ENCODE measurements around the gene AQP2. TPM values are rescaled to one million over a fixed set of nuclear protein-coding genes. Genes with fewer than 3 reads are reported as not detected.
A peak's percentile ranks its signal among the peaks of the same experiment; 100 is the strongest.

The AQP2 gene
- total RNA-seq, 8 experiments from 2014 or later = 0.09 to 0.81 (median 0.14) TPM; not detected in 3

DNA sequence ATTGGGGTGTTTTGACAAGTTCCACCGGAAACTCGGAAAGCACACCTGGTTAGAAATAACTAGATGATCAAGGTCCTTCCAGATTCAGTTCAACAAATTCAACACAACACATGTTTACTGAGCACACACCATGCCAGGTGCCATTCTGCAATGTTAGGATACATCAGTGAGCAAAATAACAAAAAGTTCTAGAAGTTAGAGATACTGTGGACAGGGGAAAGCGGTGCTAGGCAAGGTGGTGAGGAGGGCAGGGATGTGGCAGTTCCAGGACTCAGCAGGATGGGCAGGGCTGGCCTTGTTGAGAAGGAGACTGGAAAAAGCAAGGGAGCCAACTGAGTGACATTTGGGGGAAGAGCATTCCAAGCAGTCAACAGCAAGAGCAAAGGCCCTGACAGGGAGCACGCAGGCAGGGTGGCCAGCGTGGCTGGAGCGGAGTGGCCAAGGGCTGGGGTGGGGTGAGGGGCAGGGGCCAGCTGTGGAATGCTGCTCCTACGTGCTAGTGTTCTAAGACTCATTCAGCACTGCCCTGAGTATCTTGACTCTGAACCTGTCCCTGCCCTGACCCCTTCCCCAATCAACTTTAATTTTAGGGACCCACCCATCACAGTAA lies 27.4 kb upstream of the AQP2 start:
- peak overlapping the region in 1 of 2 donors; percentile 47 for H3K27ac ChIP-seq
- peaks cover 15 to 17% of the 10 kb centered on the region in 2 donors for H3K4me1 ChIP-seq (replicated peaks in 1 of 2)
- no peak overlapping the region for H3K4me3 ChIP-seq
- 80 to 100% (median 90%) methylated on average over 1 to 4 of the region's 7 CpGs; no CpG with 5 or more reads in 2 of the 10 experiments for WGBS, 10 experiments
- in situ Hi-C loops (cut with MboI; ENCODE audit: low pct_unique_long_range_greater_than_20kb in 2 of 9, low sequenced_read_pairs in 9 of 9, unreplicated experiment in 9 of 9) = no loop called here
- ATAC-seq (replicated peaks in 6 of 8) = peak in 1 of 8 experiments; percentile 39

- WGBS, 10 experiments = 67 to 92% (median 79%) methylated on average over 1 to 7 of the region's 15 CpGs; no CpG with 5 or more reads in 2 of the 10 experiments
- ATAC-seq (replicated peaks in 6 of 8) = peak in 6 of 8 experiments; percentile 68 to 88 (median 77)
- in situ Hi-C loops (cut with MboI; ENCODE audit: low pct_unique_long_range_greater_than_20kb in 2 of 9, low sequenced_read_pairs in 9 of 9, unreplicated experiment in 9 of 9) = no loop called here
These were observed 26.5 kb upstream of the AQP2 start for GRCh38 chr12:49923880-49924556.

GRCh38 chr12:49924628-49925246 lies 25.8 kb upstream of the AQP2 start:
- peak overlapping the region; percentile 60 to 77 for H3K27ac ChIP-seq
- in situ Hi-C loops (cut with MboI; ENCODE audit: low pct_unique_long_range_greater_than_20kb in 2 of 9, low sequenced_read_pairs in 9 of 9, unreplicated experiment in 9 of 9) = no loop called here
- 11 to 100% (median 59%) methylated on average over 3 to 5 of the region's 7 CpGs; no CpG with 5 or more reads in 4 of the 10 experiments for WGBS, 10 experiments
- no peak overlapping the region for H3K4me3 ChIP-seq
- ATAC-seq (replicated peaks in 6 of 8) = peak in 6 of 8 experiments; percentile 53 to 78 (median 72)
- H3K4me1 ChIP-seq (replicated peaks in 1 of 2) = peaks cover 15 to 17% of the 10 kb centered on the region in 2 donors

More at GRCh38 chr12:49923880-49924556, 26.5 kb upstream of the AQP2 start:
- H3K4me3 ChIP-seq = no peak overlapping the region
- peak overlapping the region; percentile 47 to 59 for H3K27ac ChIP-seq
- peaks cover 15 to 17% of the 10 kb centered on the region in 2 donors for H3K4me1 ChIP-seq (replicated peaks in 1 of 2)

DNA sequence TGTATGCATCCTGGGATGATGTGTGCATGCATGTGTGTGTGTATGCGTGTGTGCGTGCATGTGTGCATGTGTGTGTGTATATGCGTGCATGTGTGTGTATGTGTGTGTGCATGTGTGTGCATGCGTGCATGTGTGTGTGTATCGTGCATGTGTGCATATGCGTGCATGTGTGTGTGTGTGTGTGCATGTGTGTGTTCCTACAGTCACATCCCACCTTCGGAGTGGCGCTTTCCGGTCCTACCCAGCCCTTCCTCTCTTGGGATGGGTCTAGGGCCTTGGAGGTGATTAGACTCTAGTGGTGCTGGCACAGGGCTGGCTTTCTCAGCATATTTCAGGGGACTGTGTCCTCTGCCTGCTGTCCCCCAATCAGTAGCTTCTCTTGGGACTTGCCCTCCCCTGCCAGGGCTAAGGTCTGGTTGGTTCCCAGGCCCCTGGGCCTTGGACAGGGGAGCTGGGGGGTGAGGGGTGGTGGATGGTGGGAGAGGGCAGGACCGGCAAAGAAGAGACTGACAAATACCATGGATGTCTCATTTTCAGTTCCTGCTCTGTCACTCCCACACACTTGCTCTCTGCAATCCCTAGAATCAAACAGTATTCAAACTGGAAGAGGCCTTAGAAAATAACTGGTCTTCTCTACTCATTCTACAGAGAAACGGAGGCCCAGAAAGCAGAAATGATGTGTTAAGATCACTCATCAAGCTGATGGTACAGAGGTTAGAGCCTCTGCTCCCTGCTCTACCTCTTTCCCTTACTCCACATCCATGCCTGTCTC lies 24.9 kb upstream of the AQP2 start:
- 17 to 100% (median 89%) methylated on average over 1 to 3 of the region's 11 CpGs; no CpG with 5 or more reads in 4 of the 10 experiments for WGBS, 10 experiments
- peaks cover 15 to 17% of the 10 kb centered on the region in 2 donors for H3K4me1 ChIP-seq (replicated peaks in 1 of 2)
- no peak overlapping the region for H3K27ac ChIP-seq
- in situ Hi-C loops (cut with MboI; ENCODE audit: low pct_unique_long_range_greater_than_20kb in 2 of 9, low sequenced_read_pairs in 9 of 9, unreplicated experiment in 9 of 9) = no loop called here
- no peak overlapping the region for H3K4me3 ChIP-seq
- no peak for ATAC-seq (replicated peaks in 6 of 8)

GRCh38 chr12:49928471-49928870 lies 22.1 kb upstream of the AQP2 start:
- H3K4me3 ChIP-seq = no peak overlapping the region
- in situ Hi-C loops (cut with MboI; ENCODE audit: low pct_unique_long_range_greater_than_20kb in 2 of 9, low sequenced_read_pairs in 9 of 9, unreplicated experiment in 9 of 9) = no loop called here
- WGBS, 10 experiments = 38 to 100% (median 80%) methylated on average over 1 to 5 of the region's 6 CpGs; no CpG with 5 or more reads in 3 of the 10 experiments
- H3K27ac ChIP-seq = no peak overlapping the region
- no peak for ATAC-seq (replicated peaks in 6 of 8)
- peaks cover 14% of the 10 kb centered on the region in 2 donors for H3K4me1 ChIP-seq (replicated peaks in 1 of 2)

DNA sequence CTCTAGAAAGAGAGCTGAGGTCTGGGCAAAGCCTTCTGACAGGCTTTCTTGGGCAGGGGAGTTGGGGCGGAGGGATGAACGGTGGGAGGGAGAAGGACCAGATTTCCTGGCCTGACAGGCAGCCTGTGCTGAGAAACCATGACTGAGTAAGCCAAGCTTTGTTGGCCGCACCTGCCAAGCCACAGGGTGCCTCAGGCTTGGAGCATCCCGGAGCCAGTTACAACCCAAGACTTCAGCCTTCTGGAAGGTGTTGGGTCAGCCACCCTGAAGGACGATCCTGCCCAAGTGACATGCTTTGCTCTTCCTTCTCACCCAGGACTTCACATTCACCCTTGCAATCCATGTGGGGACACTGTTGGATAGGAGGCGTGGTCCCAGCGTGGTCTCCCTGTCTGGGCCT lies 21.0 kb upstream of the AQP2 start:
- H3K27ac ChIP-seq = no peak overlapping the region
- WGBS, 10 experiments = 50 to 100% (median 90%) methylated on average over 1 to 2 of the region's 7 CpGs; no CpG with 5 or more reads in 6 of the 10 experiments
- no peak overlapping the region for H3K4me3 ChIP-seq
- in situ Hi-C loops (cut with MboI; ENCODE audit: low pct_unique_long_range_greater_than_20kb in 2 of 9, low sequenced_read_pairs in 9 of 9, unreplicated experiment in 9 of 9) = no loop called here
- H3K4me1 ChIP-seq (replicated peaks in 1 of 2) = peaks cover 3 to 4% of the 10 kb centered on the region in 2 donors
- no peak for ATAC-seq (replicated peaks in 6 of 8)

DNA sequence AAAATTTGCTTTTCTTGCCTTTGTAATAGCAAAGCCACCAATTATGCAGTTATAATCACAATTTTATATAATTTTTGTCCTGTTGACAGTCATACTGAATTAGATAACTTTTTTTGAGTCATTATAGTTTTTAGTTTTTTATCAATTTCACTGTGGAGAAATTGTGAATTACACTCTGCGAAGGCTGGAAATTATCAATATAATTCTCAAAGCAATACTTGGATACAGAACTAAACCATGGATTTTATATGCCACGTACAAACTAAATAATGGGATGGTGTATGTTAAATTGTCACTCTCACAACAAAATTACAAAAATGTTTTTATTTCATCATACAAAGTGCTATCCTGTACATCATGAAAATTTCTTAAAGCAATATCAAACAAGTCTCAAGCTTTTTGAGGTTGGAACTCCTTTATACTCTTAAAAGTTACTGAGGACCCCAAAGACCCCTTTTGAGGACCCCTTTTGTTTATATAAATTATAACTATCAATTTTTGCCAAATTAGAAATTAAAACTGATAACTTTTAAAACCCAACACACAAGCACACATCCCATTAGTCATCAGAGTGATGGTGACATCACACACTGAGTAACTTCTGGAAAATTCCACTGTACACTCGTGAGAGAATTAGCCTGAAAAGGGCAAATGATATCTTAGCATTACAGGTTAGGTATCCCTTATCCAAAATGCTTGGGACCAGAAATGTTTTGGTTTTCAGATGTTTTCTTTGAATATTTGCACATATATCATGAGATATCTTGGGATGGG lies 19.8 kb upstream of the AQP2 start:
- Histone ChIP-seq H3K4me3 (no peak overlapping the region), H3K27ac (no peak overlapping the region), H3K4me1 (replicated peaks in 1 of 2) (no peaks in the 10 kb centered on the region)
- ATAC-seq (replicated peaks in 6 of 8) = peak in 2 of 8 experiments; percentile 41 to 68
- in situ Hi-C loops (cut with MboI; ENCODE audit: low pct_unique_long_range_greater_than_20kb in 2 of 9, low sequenced_read_pairs in 9 of 9, unreplicated experiment in 9 of 9) = no loop called here
- WGBS, 10 experiments = 50 to 100% (median 74%) methylated on average over 1 to 3 of the region's 3 CpGs

DNA sequence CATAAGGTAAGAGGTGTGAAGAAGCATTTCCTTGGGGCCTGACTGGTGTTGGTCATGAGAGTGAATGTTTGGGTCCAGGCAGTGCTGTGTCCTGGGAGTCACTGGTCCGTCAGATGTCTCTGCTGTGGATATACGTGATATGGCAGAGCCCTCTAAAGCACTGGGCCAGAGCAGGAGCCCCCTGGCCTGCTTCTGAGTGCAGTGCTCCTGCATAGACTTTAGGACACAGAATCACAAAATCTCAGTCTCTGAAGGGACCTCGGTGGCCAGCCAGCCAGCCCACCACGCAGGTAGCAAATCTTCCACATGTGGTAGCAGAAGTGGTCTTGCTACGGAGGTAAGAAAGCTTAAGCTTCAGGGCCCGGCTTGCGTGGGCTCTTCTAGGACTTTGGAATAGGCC lies 18.5 kb upstream of the AQP2 start:
- peaks cover 0 to 3% of the 10 kb centered on the region in 2 donors for H3K4me1 ChIP-seq (replicated peaks in 1 of 2)
- no peak overlapping the region for H3K4me3 ChIP-seq
- ATAC-seq (replicated peaks in 6 of 8) = no peak
- in situ Hi-C loops (cut with MboI; ENCODE audit: low pct_unique_long_range_greater_than_20kb in 2 of 9, low sequenced_read_pairs in 9 of 9, unreplicated experiment in 9 of 9) = no loop called here
- 87 to 100% (median 89%) methylated on average over 3 to 6 of the region's 7 CpGs; no CpG with 5 or more reads in 5 of the 10 experiments for WGBS, 10 experiments
- no peak overlapping the region for H3K27ac ChIP-seq

DNA sequence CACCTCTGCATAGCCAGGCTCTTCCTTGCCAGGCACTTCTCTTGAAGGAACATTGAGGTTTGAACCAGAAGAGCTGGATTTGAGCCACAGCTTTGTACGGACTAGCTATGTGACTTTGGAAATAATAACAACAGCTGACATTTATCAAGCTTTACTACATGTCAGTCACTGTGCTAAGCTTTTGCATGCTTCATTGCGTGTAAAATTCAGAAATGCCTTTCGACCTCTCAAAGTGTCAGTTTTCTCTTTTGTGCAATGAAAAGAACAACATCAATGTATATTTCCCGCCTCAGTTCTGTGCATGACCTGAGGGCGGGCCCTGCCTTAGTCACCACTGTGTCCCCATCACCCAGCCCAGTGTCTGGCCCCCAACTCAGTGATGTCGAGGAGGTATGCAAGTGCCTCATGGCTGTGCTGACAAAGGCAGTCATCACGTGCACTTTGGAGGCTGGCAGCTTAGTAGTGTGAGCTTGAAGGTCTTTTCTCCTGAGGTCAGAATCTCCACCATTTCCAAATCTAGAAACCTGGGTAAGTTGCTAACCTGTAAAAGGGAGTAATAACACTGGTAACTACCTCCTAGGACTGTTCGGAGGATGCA lies 17.9 kb upstream of the AQP2 start:
- in situ Hi-C loops (cut with MboI; ENCODE audit: low pct_unique_long_range_greater_than_20kb in 2 of 9, low sequenced_read_pairs in 9 of 9, unreplicated experiment in 9 of 9) = no loop called here
- 58 to 93% (median 84%) methylated on average over 2 to 6 of the region's 8 CpGs; no CpG with 5 or more reads in 2 of the 10 experiments for WGBS, 10 experiments
- Histone ChIP-seq H3K4me1 (replicated peaks in 1 of 2) (peaks cover 0 to 3% of the 10 kb centered on the region in 2 donors), H3K4me3 (no peak overlapping the region), H3K27ac (no peak overlapping the region)
- peak in 6 of 8 experiments; percentile 39 to 80 (median 66) for ATAC-seq (replicated peaks in 6 of 8)

DNA sequence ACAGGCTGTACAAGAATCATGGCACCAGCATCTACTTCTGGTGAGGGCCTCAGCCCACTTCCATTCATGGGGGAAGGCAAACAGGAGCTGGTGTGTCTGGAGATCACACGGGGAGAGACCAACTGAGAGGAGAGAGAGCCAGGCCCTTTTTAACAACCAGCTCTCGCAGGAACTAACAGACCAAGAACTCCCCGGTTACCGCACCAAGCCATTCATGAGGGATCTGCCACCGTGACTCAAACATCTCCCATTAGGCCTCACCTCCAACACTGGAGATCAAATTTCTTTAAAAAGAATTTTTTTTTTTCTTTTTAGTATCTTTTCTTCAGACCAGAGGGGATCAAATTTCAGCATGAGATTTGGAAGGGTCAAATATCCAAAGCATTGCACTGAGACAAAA lies 16.7 kb upstream of the AQP2 start:
- in situ Hi-C loops (cut with MboI; ENCODE audit: low pct_unique_long_range_greater_than_20kb in 2 of 9, low sequenced_read_pairs in 9 of 9, unreplicated experiment in 9 of 9) = no loop called here
- H3K27ac ChIP-seq = no peak overlapping the region
- no peak overlapping the region for H3K4me3 ChIP-seq
- whole genome bisulfite sequencing, 10 experiments = 27 to 100% (median 76%) methylated on average over 1 to 5 of the region's 5 CpGs; no CpG with 5 or more reads in 1 of the 10 experiments
- peak in 2 of 8 experiments; percentile 25 to 57 for ATAC-seq (replicated peaks in 6 of 8)
- peaks cover 0 to 3% of the 10 kb centered on the region in 2 donors for H3K4me1 ChIP-seq (replicated peaks in 1 of 2)

DNA sequence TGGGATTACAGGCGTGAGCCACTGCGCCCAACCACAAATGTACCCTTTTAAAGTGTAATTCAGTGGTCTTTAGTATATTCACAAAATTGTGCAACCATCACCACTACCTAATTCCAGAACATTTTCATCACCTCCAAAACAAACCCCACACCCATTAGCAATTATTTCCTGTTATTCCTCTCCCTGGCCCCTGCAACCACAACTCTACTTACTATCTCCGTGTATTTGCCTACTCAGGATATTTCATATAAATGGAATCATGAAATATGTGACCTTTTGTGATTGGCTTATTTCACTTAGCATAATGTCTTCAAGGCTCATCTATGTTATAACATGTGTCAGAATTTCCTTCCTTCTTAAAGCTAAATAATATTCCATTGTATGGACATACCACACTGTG lies 16.0 kb upstream of the AQP2 start:
- WGBS, 10 experiments = 40 to 100% (median 91%) methylated on average over 1 to 3 of the region's 3 CpGs; no CpG with 5 or more reads in 4 of the 10 experiments
- Histone ChIP-seq H3K4me1 (replicated peaks in 1 of 2) (peaks cover 0 to 3% of the 10 kb centered on the region in 2 donors), H3K27ac (no peak overlapping the region), H3K4me3 (no peak overlapping the region)
- no peak for ATAC-seq (replicated peaks in 6 of 8)
- in situ Hi-C loops (cut with MboI; ENCODE audit: low pct_unique_long_range_greater_than_20kb in 2 of 9, low sequenced_read_pairs in 9 of 9, unreplicated experiment in 9 of 9) = no loop called here

GRCh38 chr12:49936925-49937324 lies 13.6 kb upstream of the AQP2 start:
- ATAC-seq (replicated peaks in 6 of 8) = peak in 1 of 8 experiments; percentile 39
- WGBS, 10 experiments = 60 to 100% (median 76%) methylated on average over 1 to 3 of the region's 3 CpGs
- in situ Hi-C loops (cut with MboI; ENCODE audit: low pct_unique_long_range_greater_than_20kb in 2 of 9, low sequenced_read_pairs in 9 of 9, unreplicated experiment in 9 of 9) = no loop called here
- no peak overlapping the region for H3K4me3 ChIP-seq
- no peak overlapping the region for H3K27ac ChIP-seq
- peaks cover 0 to 3% of the 10 kb centered on the region in 2 donors for H3K4me1 ChIP-seq (replicated peaks in 1 of 2)
